Right lobe of liver (tissue), 4 donors: Measurements from ENCODE around the gene CHKB.

ENCODE experiments used
- POLR2A ChIP-seq: fragments of 450-650 bp; IDR thresholded peaks from one replicate; pipeline ENCODE4 v1.6.1; 2017; ENCODE audit warnings: antibody characterized with exemption, mild to moderate bottlenecking
- TF ChIP-seq, protein P1 (sequence below), 4 donors: fragments of 200-600 bp in 3 of 4; fragments of 450-650 bp in 1 of 4; IDR thresholded peaks; one replicate each; pipeline versions ENCODE4 v1.5.1 to v1.8.0; 2016 to 2022; ENCODE audit warnings: antibody characterized with exemption in 4 of 4, mild to moderate bottlenecking in 2 of 4
- donor health status: DM: no; HTN: no; CAD: no.
- donor health status: DM: no; HTN: no; CAD: no.
- donor health status: DM: no; HTN: yes; CAD: no.

DNA sequence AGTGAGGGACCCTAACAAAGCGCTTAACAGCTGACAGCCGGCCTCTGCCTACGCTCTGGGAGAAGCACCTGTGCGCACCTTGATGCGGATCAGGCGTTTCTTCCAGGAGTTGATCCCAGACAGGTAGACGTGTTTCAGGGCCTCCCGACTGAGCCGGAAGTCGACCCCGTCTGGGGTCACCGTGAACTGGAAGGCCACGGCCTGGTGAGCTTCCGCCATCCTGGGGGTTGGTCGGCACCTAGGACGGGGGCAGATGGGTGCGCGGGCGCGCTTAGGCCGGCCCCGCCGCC lies 5.0 kb downstream of the CHKB start:
- TF ChIP-seq, protein P1, sequence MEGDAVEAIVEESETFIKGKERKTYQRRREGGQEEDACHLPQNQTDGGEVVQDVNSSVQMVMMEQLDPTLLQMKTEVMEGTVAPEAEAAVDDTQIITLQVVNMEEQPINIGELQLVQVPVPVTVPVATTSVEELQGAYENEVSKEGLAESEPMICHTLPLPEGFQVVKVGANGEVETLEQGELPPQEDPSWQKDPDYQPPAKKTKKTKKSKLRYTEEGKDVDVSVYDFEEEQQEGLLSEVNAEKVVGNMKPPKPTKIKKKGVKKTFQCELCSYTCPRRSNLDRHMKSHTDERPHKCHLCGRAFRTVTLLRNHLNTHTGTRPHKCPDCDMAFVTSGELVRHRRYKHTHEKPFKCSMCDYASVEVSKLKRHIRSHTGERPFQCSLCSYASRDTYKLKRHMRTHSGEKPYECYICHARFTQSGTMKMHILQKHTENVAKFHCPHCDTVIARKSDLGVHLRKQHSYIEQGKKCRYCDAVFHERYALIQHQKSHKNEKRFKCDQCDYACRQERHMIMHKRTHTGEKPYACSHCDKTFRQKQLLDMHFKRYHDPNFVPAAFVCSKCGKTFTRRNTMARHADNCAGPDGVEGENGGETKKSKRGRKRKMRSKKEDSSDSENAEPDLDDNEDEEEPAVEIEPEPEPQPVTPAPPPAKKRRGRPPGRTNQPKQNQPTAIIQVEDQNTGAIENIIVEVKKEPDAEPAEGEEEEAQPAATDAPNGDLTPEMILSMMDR (IDR thresholded peaks at IDR 0.05): no peak
- TF ChIP-seq POLR2A: no peak
